ENCODE measurements around the gene CENPF.

- TF ChIP-seq CTCF (IDR thresholded peaks at IDR 0.05) (no peak), POLR2A (IDR thresholded peaks at IDR 0.05; ENCODE audit: low read depth) (no peak)
These were observed 57.2 kb downstream of the CENPF start for GRCh38 chr1:214660190-214660589.

All from esophagus muscularis mucosa (tissue), 3 donors.